Measurements from ENCODE around the gene MSH3.

GRCh38 chr5:80703291-80703690 lies 48.8 kb downstream of the MSH3 start:
- TF ChIP-seq CTCF (IDR thresholded peaks at IDR 0.05; ENCODE audit: low read length) (no peak), EZH2phosphoT487 (IDR thresholded peaks at IDR 0.05; ENCODE audit: low read length) (no peak), EZH2 (optimal IDR thresholded peaks at IDR 0.05; ENCODE audit: low read depth, low read length) (no peak)
